ENCODE data around the gene FFAR2. TPM values are rescaled to one million over a fixed set of nuclear protein-coding genes. Genes with fewer than 3 reads are reported as not detected.

Gene FFAR2
- total RNA-seq, 1 experiment from 2014 or later, result not detected

- H3K79me2 ChIP-seq (ENCODE audit: insufficient read depth, low read length), result no peaks in the 10 kb centered on the region
- no peak overlapping the region for H3K4ac ChIP-seq (ENCODE audit: low read depth, low read length)
- no peak overlapping the region for H4K8ac ChIP-seq (replicated peaks; ENCODE audit: insufficient read length, low read depth, low read length)
- no peak for TF ChIP-seq CTCF (conservative IDR thresholded peaks at IDR 0.05)
- H2BK15ac ChIP-seq (ENCODE audit: low read depth, low read length), result no peak overlapping the region
- H3K4me1 ChIP-seq (ENCODE audit: insufficient read depth, low read length), result no peaks in the 10 kb centered on the region
- H3K23me2 ChIP-seq (ENCODE audit: insufficient read length, low read depth, low read length, poor library complexity, severe bottlenecking), result no peaks in the 10 kb centered on the region
- no peak overlapping the region for H2BK20ac ChIP-seq (ENCODE audit: low read depth, low read length, poor library complexity, severe bottlenecking)
- H3K9ac ChIP-seq (ENCODE audit: extremely low read depth, insufficient read length, low read length), result no peak overlapping the region
- no peaks in the 10 kb centered on the region for H3K79me1 ChIP-seq (ENCODE audit: insufficient read depth, low read depth, low read length, poor library complexity, severe bottlenecking)
- no peak overlapping the region for H3K18ac ChIP-seq (ENCODE audit: insufficient read length, low read depth, low read length)
- H2BK5ac ChIP-seq (ENCODE audit: insufficient read length, low read length), result no peak overlapping the region
- no peak overlapping the region for H2BK12ac ChIP-seq (ENCODE audit: insufficient read length, low read depth, low read length)
- no peak overlapping the region for H4K5ac ChIP-seq (ENCODE audit: insufficient read length, low read depth, low read length)
- H2BK120ac ChIP-seq (ENCODE audit: low read depth, low read length, poor library complexity, severe bottlenecking), result no peak overlapping the region
- H3K4me3 Mint-ChIP-seq, result no peak overlapping the region
- no peak for DNase-seq
- H3K27me3 ChIP-seq (ENCODE audit: insufficient read depth, low read length), result no peaks in the 10 kb centered on the region
- no peaks in the 10 kb centered on the region for H3K36me3 Mint-ChIP-seq (ENCODE audit: insufficient read depth in 1 of 3, low read depth in 3 of 3)
- H2AFZ ChIP-seq (ENCODE audit: low read length), result no peak overlapping the region
- H3K27me3 Mint-ChIP-seq (ENCODE audit: low read depth), result peaks cover 46% of the 10 kb centered on the region
- H3K27ac ChIP-seq (ENCODE audit: insufficient read length, low read depth, low read length), result no peak overlapping the region
- no peak overlapping the region for H3K27ac Mint-ChIP-seq
- H4K20me1 ChIP-seq (ENCODE audit: control insufficient read depth, insufficient read depth, insufficient read length), result no peaks in the 10 kb centered on the region
- H3K56ac ChIP-seq (ENCODE audit: insufficient read length, low read depth, low read length), result no peak overlapping the region
- H3T11ph ChIP-seq (ENCODE audit: low read length), result no peak overlapping the region
- no peak overlapping the region for H3K4me2 ChIP-seq (ENCODE audit: insufficient read depth, insufficient read length, low read length)
- no peaks in the 10 kb centered on the region; a peak in 1 of 4 replicates for H3K4me1 Mint-ChIP-seq
- H3K23ac ChIP-seq (ENCODE audit: insufficient read length, low read depth, low read length), result no peak overlapping the region
- H3K9me3 ChIP-seq (ENCODE audit: control insufficient read depth, low read depth, low read length), result no peaks in the 10 kb centered on the region
- no peaks in the 10 kb centered on the region for H3K9me3 Mint-ChIP-seq
- no peak overlapping the region for H4K91ac ChIP-seq (ENCODE audit: insufficient read length, low read depth, low read length)
- WGBS (ENCODE audit: extremely low coverage, insufficient read length, low lambda C conversion rate), result no CpG with 5 or more reads among the region's 3 CpGs
- no peak overlapping the region for H3K14ac ChIP-seq (ENCODE audit: insufficient read depth, low read length)
- H2AK5ac ChIP-seq (ENCODE audit: insufficient read length, low read length), result no peak overlapping the region
These were observed 29.0 kb upstream of the FFAR2 start for GRCh38 chr19:35419046-35419445.

Measured in H9 (cell line).